Adrenal gland (tissue), 12 donors: ENCODE results near the gene SERPINA9. TPM values are rescaled to one million over a fixed set of nuclear protein-coding genes. Genes with fewer than 3 reads are reported as not detected.

Experiments used
- DNase-seq, 7 donors: peaks; one replicate each; pipeline ENCODE4 v3.0.0-alpha.2; 2019 to 2020
- H3K27ac ChIP-seq, 5 donors: fragments of 200-600 bp; sonication (generic) in 4 of 5; 1 replicate in 3 of 5; 2 replicates in 2 of 5; pipeline versions ENCODE4 v1.5.1 to v1.8.0; 2016 to 2020; ENCODE audit warnings: mild to moderate bottlenecking in 1 of 5
- H3K27me3 ChIP-seq: fragments of 200-600 bp; 2 replicates; pipeline ENCODE4 v1.8.0; 2021
- H3K36me3 ChIP-seq, 2 donors: fragments of 200-600 bp; replicated peaks in 1 of 2; 1 replicate in 1 of 2; 2 replicates in 1 of 2; pipeline versions ENCODE4 v1.5.1 to v1.8.0; 2018 to 2022
- H3K4me1 ChIP-seq, 2 donors: fragments of 200-600 bp; replicated peaks in 1 of 2; 1 replicate in 1 of 2; 2 replicates in 1 of 2; pipeline versions ENCODE4 v1.5.1 to v1.8.0; 2018 to 2021
- H3K4me3 ChIP-seq, 4 donors: fragments of 200-600 bp; sonication (generic) in 3 of 4; one replicate each; pipeline ENCODE4 v1.5.1; 2016 to 2018
- H3K9me3 ChIP-seq, 3 donors: fragments of 200-600 bp; sonication (generic) in 1 of 3; replicated peaks in 1 of 3; 1 replicate in 2 of 3; 2 replicates in 1 of 3; pipeline versions ENCODE4 v1.5.1 to v1.8.0; 2016 to 2021
- CTCF ChIP-seq, 6 experiments: fragments of 450-650 bp in 4 of 6; fragments of 200-600 bp in 2 of 6; sonication (generic) in 1 of 6; IDR thresholded peaks; 1 replicate in 5 of 6; 2 replicates in 1 of 6; pipeline versions ENCODE4 v1.5.1 to v1.8.0; 2016 to 2021; ENCODE audit warnings: antibody characterized with exemption in 6 of 6, mild to moderate bottlenecking in 2 of 6, moderate library complexity in 1 of 6
- POLR2A ChIP-seq, 2 donors: fragments of 450-650 bp; IDR thresholded peaks; one replicate each; pipeline ENCODE4 v1.6.1; 2017; ENCODE audit warnings: antibody characterized with exemption in 2 of 2, mild to moderate bottlenecking in 2 of 2, moderate library complexity in 1 of 2
- WGBS, 4 donors: extraction: QIAGEN DNeasy Blood & Tissue Kit in 2 of 4; methylation state at CpG; one replicate each; pipeline versions ENCODE4 v1.1.5 to v1.1.7; 2013 to 2017; 5-methylcytosine and 5-hydroxymethylcytosine counted together
- intact Hi-C, 2 donors: fragments of 100-400 bp; cut with DNase I; formaldehyde crosslinking; loops; one replicate each; pipeline versions ENCODE4 v1.14.1 to v1.15.0; 2022 to 2023
- polyA plus RNA-seq, 3 donors: library from polyadenylated mRNA; stranded (reverse); fragments of 200-250 nt in 2 of 3; fragments of 350-450 nt in 1 of 3; fragmentation: Illumina TruSeq in 1 of 3; extraction: RNeasy Lipid Tissue Mini Kit (QIAGEN cat#74804) in 1 of 3; gene quantifications; one replicate each; pipeline ENCODE4 v1.2.3, GENCODE V29; 2013 to 2014
- total RNA-seq, 9 donors: library from RNA; depleted of rRNA in 4 of 9; stranded (reverse); fragments of >200 nt in 4 of 9; fragments of 120-200 nt in 1 of 9; fragmentation: NEBNext Ultra II Directional in 1 of 9; extraction: Animal tissue kit (Norgen Biotek cat#: 25700) in 1 of 9; gene quantifications; one replicate each; pipeline versions ENCODE4 v1.1.0 to v1.2.4, GENCODE V29; 2013 to 2023
- donor health status: healthy with polysubstance abuse.
- donor health status: Bipolar disorder and iron deficiency.
- donor health status: DM: yes; HTN: yes; CAD: no.
- donor health status: DM: no; HTN: no; CAD: no.
- donor health status: DM: no; HTN: no; CAD: no.
- donor health status: DM: yes; HTN: yes; CAD: no.

The SERPINA9 gene
- total and polyA plus RNA-seq, 12 donors: not detected

GRCh38 chr14:94478420-94478819 lies 2.4 kb upstream of the SERPINA9 start:
- no peak for DNase-seq
- TF ChIP-seq POLR2A (IDR thresholded peaks at IDR 0.05): no peak
- TF ChIP-seq CTCF (IDR thresholded peaks at IDR 0.05): no peak
- Histone ChIP-seq H3K27ac (no peak overlapping the region), H3K9me3 (no peaks in the 10 kb centered on the region), H3K27me3 (no peaks in the 10 kb centered on the region), H3K4me3 (no peak overlapping the region), H3K36me3 (no peaks in the 10 kb centered on the region), H3K4me1 (no peaks in the 10 kb centered on the region)
- intact Hi-C loops: no loop called here

GRCh38 chr14:94474581-94475031 lies 1.4 kb downstream of the SERPINA9 start:
- Histone ChIP-seq H3K27me3 (no peaks in the 10 kb centered on the region), H3K27ac (no peak overlapping the region), H3K36me3 (no peaks in the 10 kb centered on the region), H3K4me1 (no peaks in the 10 kb centered on the region), H3K4me3 (no peak overlapping the region), H3K9me3 (no peaks in the 10 kb centered on the region)
- intact Hi-C loops: no loop called here
- no peak for DNase-seq
- WGBS, 4 donors: 73 to 78% (median 76%) methylated on average over 7 of the region's 7 CpGs
- TF ChIP-seq POLR2A (IDR thresholded peaks at IDR 0.05) (no peak), CTCF (IDR thresholded peaks at IDR 0.05) (no peak)

DNA sequence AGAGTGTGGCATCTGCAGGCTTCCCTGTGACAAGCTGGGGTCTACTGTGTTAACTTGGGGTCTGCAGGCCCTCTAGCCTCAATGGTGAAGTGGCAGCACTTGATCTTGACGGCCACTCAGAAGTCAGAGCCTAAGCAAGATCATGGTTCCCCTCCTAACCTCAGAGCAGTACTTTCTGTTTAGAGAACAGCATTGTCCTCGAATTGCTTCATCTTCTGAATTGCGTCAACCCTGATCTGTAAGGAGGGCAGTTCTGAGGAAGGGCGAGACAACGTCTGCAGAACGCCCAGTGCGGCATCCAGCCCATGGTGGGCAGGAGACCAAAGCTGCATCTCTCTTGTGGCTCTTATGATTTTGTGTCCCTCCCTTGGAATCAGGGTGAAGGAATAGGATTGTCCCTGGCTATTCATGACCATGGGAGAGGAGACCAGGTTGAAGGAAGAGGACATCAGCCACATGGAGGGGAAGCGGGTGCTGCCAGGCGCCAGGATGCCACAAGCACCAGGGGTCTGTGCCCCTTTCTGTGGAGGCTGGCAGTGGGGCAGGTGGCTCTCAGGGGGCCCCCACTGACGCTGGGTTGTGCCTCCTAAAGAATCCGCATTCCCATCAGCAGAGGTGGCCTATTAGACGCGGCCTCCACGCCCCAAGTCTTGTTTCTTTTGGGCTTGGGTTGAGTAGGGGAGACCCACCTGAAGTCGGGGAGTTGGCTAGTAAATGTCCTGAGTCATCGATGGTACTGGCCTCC lies 2.2 kb downstream of the SERPINA9 start:
- H3K36me3 ChIP-seq: no peaks in the 10 kb centered on the region
- H3K4me1 ChIP-seq: no peaks in the 10 kb centered on the region
- TF ChIP-seq CTCF (IDR thresholded peaks at IDR 0.05) (no peak), POLR2A (IDR thresholded peaks at IDR 0.05) (no peak)
- 77 to 89% (median 81%) methylated on average over 12 to 16 of the region's 16 CpGs for WGBS, 4 donors
- no peak overlapping the region for H3K4me3 ChIP-seq
- no peaks in the 10 kb centered on the region for H3K27me3 ChIP-seq
- intact Hi-C loops: no loop called here
- H3K9me3 ChIP-seq: no peaks in the 10 kb centered on the region
- H3K27ac ChIP-seq: no peak overlapping the region
- peak in 1 of 7 donors; percentile 28 for DNase-seq

DNA sequence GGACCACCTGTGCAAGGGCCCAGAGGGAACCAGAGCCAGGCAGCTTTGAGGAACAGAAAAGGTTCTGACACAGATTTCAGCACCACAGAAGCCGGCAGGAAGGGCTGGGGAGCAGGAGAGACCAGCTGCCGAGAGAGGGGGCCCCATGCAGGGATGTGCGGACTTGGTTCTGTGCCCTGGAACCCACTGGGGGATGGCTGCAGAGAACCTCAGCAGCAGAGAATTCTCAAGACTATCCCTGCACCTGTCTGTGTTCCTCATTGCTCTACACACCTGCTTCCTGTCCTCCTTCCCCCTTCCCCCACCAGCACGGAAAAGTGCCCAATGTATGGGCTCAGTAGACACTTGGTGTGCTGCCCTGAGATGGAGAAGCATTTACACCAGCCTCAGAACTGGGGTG lies 3.2 kb downstream of the SERPINA9 start:
- no peaks in the 10 kb centered on the region for H3K27me3 ChIP-seq
- H3K9me3 ChIP-seq: no peaks in the 10 kb centered on the region
- no peaks in the 10 kb centered on the region for H3K36me3 ChIP-seq
- WGBS, 4 donors: 57 to 67% (median 64%) methylated on average over 4 of the region's 4 CpGs
- H3K27ac ChIP-seq: no peak overlapping the region
- H3K4me3 ChIP-seq: no peak overlapping the region
- TF ChIP-seq CTCF (IDR thresholded peaks at IDR 0.05) (no peak), POLR2A (IDR thresholded peaks at IDR 0.05) (no peak)
- intact Hi-C loops: no loop called here
- H3K4me1 ChIP-seq: no peaks in the 10 kb centered on the region
- no peak for DNase-seq
